ENCODE data around the gene CDH4. TPM values are rescaled to one million over a fixed set of nuclear protein-coding genes. Genes with fewer than 3 reads are reported as not detected.

Gene CDH4
- total and polyA plus RNA-seq, 2 of the 13 experiments (the other 11 are each of a cell fraction or from before 2014, with no cell fraction given), result not detected

DNA sequence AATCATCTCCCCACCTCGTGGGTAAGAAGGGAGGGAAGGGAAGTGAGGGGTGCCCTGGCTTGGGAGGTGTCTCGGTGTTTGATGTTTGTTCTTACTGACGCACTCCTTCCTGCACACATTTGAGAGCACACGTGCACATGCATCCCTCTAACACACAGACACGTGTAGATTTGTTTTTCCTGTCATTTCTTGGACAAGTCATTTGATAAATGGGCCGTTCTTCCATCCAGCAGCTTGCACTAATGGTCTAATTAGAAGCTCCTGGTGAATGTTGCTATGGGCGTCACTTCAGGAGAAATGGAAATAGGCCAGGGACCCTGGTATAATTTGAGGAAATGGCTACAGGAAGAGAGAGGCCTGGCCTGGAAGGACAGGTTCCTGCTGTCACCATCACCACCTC, 352.5 kb downstream of the CDH4 start:
- no peak overlapping the region for H3K9ac ChIP-seq (ENCODE audit: insufficient read depth, low read depth, low read length)
- FAIRE-seq (no peak), DNase-seq (ENCODE audit: low spot score) (no peak), ATAC-seq (no peak)
- H3K4me3 ChIP-seq (replicated peaks in 1 of 3; ENCODE audit: insufficient read depth in 1 of 3, low read depth in 2 of 3, low read length in 3 of 3), result no peak overlapping the region
- no peak overlapping the region for H3K27ac ChIP-seq (ENCODE audit: extremely low read length, insufficient read depth, low read length)
- 5% methylated on average over 7 of the region's 7 CpGs for WGBS (ENCODE audit: low lambda C conversion rate)
- no peaks in the 10 kb centered on the region for H3K79me2 ChIP-seq (ENCODE audit: insufficient read depth, low read length)
- no peaks in the 10 kb centered on the region for H3K36me3 ChIP-seq (replicated peaks in 1 of 2; ENCODE audit: control insufficient read depth in 1 of 2, insufficient read depth in 2 of 2, low read length in 2 of 2)
- no peaks in the 10 kb centered on the region for H3K9me3 ChIP-seq (ENCODE audit: low read length)
- ChIA-PET POLR2A (no interaction called here), CTCF (ENCODE audit: low intra/inter-chr PET ratio, low total read pairs) (no interaction called here)
- intact Hi-C loops (cut with micrococcal nuclease; ENCODE audit: unreplicated experiment), result no loop called here
- H3K27me3 ChIP-seq (ENCODE audit: control insufficient read depth in 1 of 2, insufficient read depth in 2 of 2, low read length in 2 of 2), result peaks cover 2 to 32% of the 10 kb centered on the region in 2 experiments
- H3K4me2 ChIP-seq (ENCODE audit: low read depth, low read length), result no peak overlapping the region
- H2AFZ ChIP-seq (ENCODE audit: low read length), result no peak overlapping the region
- BruUV-seq (replicated peaks), result no TSS peak
- no peaks in the 10 kb centered on the region for H3K4me1 ChIP-seq (ENCODE audit: insufficient read depth, low read length)
- TF ChIP-seq ARNT2 (CRISPR knock-in tag; IDR thresholded peaks at IDR 0.05; ENCODE audit: low read depth) (no peak), HIVEP1 (CRISPR knock-in tag; IDR thresholded peaks at IDR 0.05) (no peak), TARDBP (CRISPR knock-in tag; IDR thresholded peaks at IDR 0.05) (no peak), ZNF362 (CRISPR knock-in tag; IDR thresholded peaks at IDR 0.05; ENCODE audit: borderline replicate concordance) (no peak), MIXL1 (CRISPR knock-in tag; IDR thresholded peaks at IDR 0.05) (no peak)
- TF ChIP-seq, protein P1, sequence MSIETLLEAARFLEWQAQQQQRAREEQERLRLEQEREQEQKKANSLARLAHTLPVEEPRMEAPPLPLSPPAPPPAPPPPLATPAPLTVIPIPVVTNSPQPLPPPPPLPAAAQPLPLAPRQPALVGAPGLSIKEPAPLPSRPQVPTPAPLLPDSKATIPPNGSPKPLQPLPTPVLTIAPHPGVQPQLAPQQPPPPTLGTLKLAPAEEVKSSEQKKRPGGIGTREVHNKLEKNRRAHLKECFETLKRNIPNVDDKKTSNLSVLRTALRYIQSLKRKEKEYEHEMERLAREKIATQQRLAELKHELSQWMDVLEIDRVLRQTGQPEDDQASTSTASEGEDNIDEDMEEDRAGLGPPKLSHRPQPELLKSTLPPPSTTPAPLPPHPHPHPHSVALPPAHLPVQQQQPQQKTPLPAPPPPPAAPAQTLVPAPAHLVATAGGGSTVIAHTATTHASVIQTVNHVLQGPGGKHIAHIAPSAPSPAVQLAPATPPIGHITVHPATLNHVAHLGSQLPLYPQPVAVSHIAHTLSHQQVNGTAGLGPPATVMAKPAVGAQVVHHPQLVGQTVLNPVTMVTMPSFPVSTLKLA (IDR thresholded peaks at IDR 0.05), result peak; percentile 99
- peaks cover 7% of the 10 kb centered on the region; the same call in 1 of the 2 replicates for H4K20me1 ChIP-seq (ENCODE audit: insufficient read depth, low read length)
- in situ Hi-C loops (cut with HindIII; ENCODE audit: extremely low pct_ligation_motif_present, low pct_unique_long_range_greater_than_20kb), result no loop called here

- Histone ChIP-seq H3K27me3 (ENCODE audit: control insufficient read depth in 1 of 2, insufficient read depth in 2 of 2, low read length in 2 of 2) (peaks cover 2 to 25% of the 10 kb centered on the region in 2 experiments), H4K20me1 (ENCODE audit: insufficient read depth, low read length) (peaks cover 7% of the 10 kb centered on the region; the same call in 1 of the 2 replicates), H3K79me2 (ENCODE audit: insufficient read depth, low read length) (no peaks in the 10 kb centered on the region), H2AFZ (ENCODE audit: low read length) (no peak overlapping the region), H3K4me3 (replicated peaks in 1 of 3; ENCODE audit: insufficient read depth in 1 of 3, low read depth in 2 of 3, low read length in 3 of 3) (no peak overlapping the region), H3K27ac (ENCODE audit: extremely low read length, insufficient read depth, low read length) (no peak overlapping the region), H3K4me1 (ENCODE audit: insufficient read depth, low read length) (no peaks in the 10 kb centered on the region), H3K9me3 (ENCODE audit: low read length) (no peaks in the 10 kb centered on the region), H3K9ac (ENCODE audit: insufficient read depth, low read depth, low read length) (no peak overlapping the region), H3K4me2 (ENCODE audit: low read depth, low read length) (no peak overlapping the region), H3K36me3 (replicated peaks in 1 of 2; ENCODE audit: control insufficient read depth in 1 of 2, insufficient read depth in 2 of 2, low read length in 2 of 2) (no peaks in the 10 kb centered on the region)
- no peak for FAIRE-seq
- ChIA-PET CTCF (ENCODE audit: low intra/inter-chr PET ratio, low total read pairs) (no interaction called here), POLR2A (no interaction called here)
- BruUV-seq (replicated peaks), result no TSS peak
- in situ Hi-C loops (cut with HindIII; ENCODE audit: extremely low pct_ligation_motif_present, low pct_unique_long_range_greater_than_20kb), result no loop called here
- intact Hi-C loops (cut with micrococcal nuclease; ENCODE audit: unreplicated experiment), result no loop called here
- no peak for ATAC-seq
- DNase-seq (ENCODE audit: low spot score), result no peak
- TF ChIP-seq IKZF1 (IDR thresholded peaks at IDR 0.05) (peak; percentile 57; the same call in 1 of the 2 replicates), PHB2 (IDR thresholded peaks at IDR 0.05; ENCODE audit: partially characterized antibody) (peak; percentile 68), PCBP2 (optimal IDR thresholded peaks at IDR 0.05; ENCODE audit: low read depth, low read length, poor library complexity, severe bottlenecking) (no peak), ZNF350 (CRISPR knock-in tag; IDR thresholded peaks at IDR 0.05; ENCODE audit: borderline replicate concordance, low read depth) (no peak), ZFP41 (CRISPR knock-in tag; IDR thresholded peaks at IDR 0.05; ENCODE audit: borderline replicate concordance) (no peak), ZNF484 (CRISPR knock-in tag; IDR thresholded peaks at IDR 0.05; ENCODE audit: borderline replicate concordance, low read depth) (no peak)
- TF ChIP-seq, protein P2, sequence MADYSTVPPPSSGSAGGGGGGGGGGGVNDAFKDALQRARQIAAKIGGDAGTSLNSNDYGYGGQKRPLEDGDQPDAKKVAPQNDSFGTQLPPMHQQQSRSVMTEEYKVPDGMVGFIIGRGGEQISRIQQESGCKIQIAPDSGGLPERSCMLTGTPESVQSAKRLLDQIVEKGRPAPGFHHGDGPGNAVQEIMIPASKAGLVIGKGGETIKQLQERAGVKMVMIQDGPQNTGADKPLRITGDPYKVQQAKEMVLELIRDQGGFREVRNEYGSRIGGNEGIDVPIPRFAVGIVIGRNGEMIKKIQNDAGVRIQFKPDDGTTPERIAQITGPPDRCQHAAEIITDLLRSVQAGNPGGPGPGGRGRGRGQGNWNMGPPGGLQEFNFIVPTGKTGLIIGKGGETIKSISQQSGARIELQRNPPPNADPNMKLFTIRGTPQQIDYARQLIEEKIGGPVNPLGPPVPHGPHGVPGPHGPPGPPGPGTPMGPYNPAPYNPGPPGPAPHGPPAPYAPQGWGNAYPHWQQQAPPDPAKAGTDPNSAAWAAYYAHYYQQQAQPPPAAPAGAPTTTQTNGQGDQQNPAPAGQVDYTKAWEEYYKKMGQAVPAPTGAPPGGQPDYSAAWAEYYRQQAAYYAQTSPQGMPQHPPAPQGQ (CRISPR knock-in tag; IDR thresholded peaks at IDR 0.05; ENCODE audit: borderline replicate concordance), result no peak
These were observed 353.2 kb downstream of the CDH4 start for GRCh38 chr20:61605283-61605682.

Measured in HepG2 (cell line).